K562 (cell line): ENCODE data around the gene CDH1. TPM values are rescaled to one million over a fixed set of nuclear protein-coding genes. Genes with fewer than 3 reads are reported as not detected.

Experiments used
- ATAC-seq: fragments of 200-7000 bp; cut with Tn5 transposase; 3 replicates; pipeline ENCODE4 v1.9.1; 2020; ENCODE audit warnings: moderate library complexity
- BruUV-seq: library from RNA; stranded (reverse); fragments of 400-500 nt; replicated peaks from 2 replicates; lab custom pipeline; 2021; lab: Mats Ljungman, UMichigan
- CTCF ChIA-PET: fragments of 300-600 bp; formaldehyde crosslinking; extraction: SDS; loops from one replicate; lab custom pipeline; 2021; ENCODE audit warnings: low intra/inter-chr PET ratio; lab: Yijun Ruan, JAX
- POLR2A ChIA-PET: fragments of 300-600, 350-650 bp; sonication (Branson Sonifier 250); formaldehyde crosslinking; extraction: SDS; loops from one replicate; lab custom pipeline; 2021; ENCODE audit warnings: antibody characterized with exemption, inconsistent platforms; lab: Yijun Ruan, JAX
- DNase-seq, 4 experiments: peaks; one replicate each; pipeline versions ENCODE4 v3.0.0 to v3.0.0-alpha.2; 2011 to 2018; ENCODE audit warnings: low spot score in 3 of 4, mixed read lengths in 3 of 4; ENCODE audit errors: extremely low read depth in 1 of 4
- FAIRE-seq: peaks from 2 replicates; lab custom pipeline; 2011; peaks lifted over from hg19 to GRCh38; lab: Jason Lieb, UNC
- H2AFZ ChIP-seq: 2 replicates; pipeline ENCODE4 v1.6.0; 2011; ENCODE audit warnings: low read depth, low read length, control low read depth, inconsistent platforms
- H3K27ac ChIP-seq: fragments of 200-600 bp; 3 replicates; pipeline ENCODE4 v1.8.0; 2011; ENCODE audit warnings: low read depth, mild to moderate bottlenecking, control low read depth, inconsistent platforms, low read length, moderate library complexity, mixed read lengths; ENCODE audit errors: extremely low read depth
- H3K27me3 ChIP-seq, 2 experiments: fragments of 300-600 bp in 1 of 2; 2 replicates in 1 of 2; 3 replicates in 1 of 2; pipeline versions ENCODE4 v1.6.0 to v1.8.0; 2011; ENCODE audit warnings: inconsistent platforms in 2 of 2, low read length in 2 of 2, mild to moderate bottlenecking in 1 of 2, mixed read lengths in 1 of 2, moderate library complexity in 1 of 2; ENCODE audit not compliant: control insufficient read depth in 2 of 2, insufficient read depth in 2 of 2
- H3K36me3 ChIP-seq: fragments of 300-600 bp; 3 replicates; pipeline ENCODE4 v1.8.0; 2011; ENCODE audit warnings: mild to moderate bottlenecking, low read length, inconsistent platforms; ENCODE audit not compliant: control insufficient read depth, insufficient read depth
- H3K4me1 ChIP-seq, 2 experiments: fragments of 200-600 bp in 1 of 2; replicated peaks in 1 of 2; 2 replicates in 1 of 2; 3 replicates in 1 of 2; pipeline versions ENCODE4 v1.5.1 to v1.8.0; 2011; ENCODE audit warnings: inconsistent platforms in 2 of 2, low read length in 2 of 2, mild to moderate bottlenecking in 1 of 2, mixed read lengths in 1 of 2, moderate library complexity in 1 of 2; ENCODE audit not compliant: control insufficient read depth in 2 of 2, insufficient read depth in 2 of 2
- H3K4me2 ChIP-seq: 2 replicates; pipeline ENCODE4 v1.6.1; 2011; ENCODE audit warnings: low read length, control low read depth, inconsistent platforms, mixed read lengths; ENCODE audit not compliant: insufficient read depth
- H3K4me3 ChIP-seq: fragments of 200-600 bp; sonication (generic), shearing (Covaris generic); 2 replicates; pipeline ENCODE4 v1.5.1; 2016; ENCODE audit warnings: control low read depth, inconsistent platforms
- H3K79me2 ChIP-seq: fragments of 200-600 bp; 3 replicates; pipeline ENCODE4 v1.8.0; 2011; ENCODE audit warnings: low read length, inconsistent platforms; ENCODE audit not compliant: control insufficient read depth, insufficient read depth
- H3K9ac ChIP-seq, 2 experiments: 2 replicates each; pipeline versions ENCODE4 v1.6.0 to v1.6.1; 2011; ENCODE audit warnings: low read depth in 2 of 2, low read length in 2 of 2, control low read depth in 1 of 2, inconsistent platforms in 1 of 2, mild to moderate bottlenecking in 1 of 2, mixed read lengths in 1 of 2; ENCODE audit not compliant: insufficient read depth in 1 of 2
- H3K9me1 ChIP-seq: one replicate; pipeline ENCODE4 v1.6.0; 2011; ENCODE audit warnings: inconsistent platforms, mild to moderate bottlenecking, low read length, moderate library complexity; ENCODE audit not compliant: control insufficient read depth, insufficient read depth
- H3K9me3 ChIP-seq: replicated peaks from 2 replicates; pipeline ENCODE4 v1.5.1; 2011; ENCODE audit warnings: low read depth, low read length, inconsistent platforms; ENCODE audit not compliant: control insufficient read depth, insufficient read depth
- H4K20me1 ChIP-seq: replicated peaks from 2 replicates; pipeline ENCODE4 v1.6.1; 2011; ENCODE audit warnings: low read length, inconsistent platforms, mixed read lengths; ENCODE audit not compliant: control insufficient read depth, insufficient read depth
- ATF1 ChIP-seq, 2 experiments: fragments of 450-650 bp in 1 of 2; IDR thresholded peaks; 2 replicates each; pipeline ENCODE4 v1.6.1; 2016; ENCODE audit warnings: missing compliant biosample characterization in 1 of 2, missing genetic modification characterization in 1 of 2
- ELK3 ChIP-seq: fragments of 450-650 bp; formaldehyde crosslinking; IDR thresholded peaks from 2 replicates; pipeline ENCODE4 v1.4.0; 2020; ENCODE audit warnings: mild to moderate bottlenecking
- MYC ChIP-seq, 2 experiments: fragments of 250-450 bp in 1 of 2; sonication (Bioruptor Pico) in 1 of 2; IDR thresholded peaks; 2 replicates each; pipeline versions ENCODE4 v1.5.1 to v1.6.1; 2012 to 2021; ENCODE audit warnings: low read depth in 2 of 2, borderline replicate concordance in 1 of 2, improper control_type of control experiment in 1 of 2, low read length in 1 of 2, mild to moderate bottlenecking in 1 of 2, moderate library complexity in 1 of 2
- NELFE ChIP-seq: IDR thresholded peaks from 2 replicates; pipeline ENCODE4 v1.6.1; 2011; ENCODE audit warnings: mild to moderate bottlenecking; ENCODE audit not compliant: insufficient read depth, insufficient read length
- PHF8 ChIP-seq: fragments of 200-600 bp; sonication (generic); IDR thresholded peaks from 2 replicates; pipeline ENCODE4 v1.6.1; 2012; ENCODE audit warnings: mixed run types, mild to moderate bottlenecking, inconsistent platforms, low read length, moderate library complexity, borderline replicate concordance
- POLR2G ChIP-seq: fragments of 200-400 bp; formaldehyde crosslinking; IDR thresholded peaks from 2 replicates; pipeline ENCODE4 v1.6.1; 2017; ENCODE audit warnings: low read depth, mild to moderate bottlenecking, antibody characterized with exemption, low read length, moderate library complexity
- TAF9B ChIP-seq: fragments of 450-650 bp; IDR thresholded peaks from 2 replicates; pipeline ENCODE4 v1.6.1; 2018; ENCODE audit warnings: mild to moderate bottlenecking; ENCODE audit not compliant: partially characterized antibody
- ZNF184 ChIP-seq: sonication (generic); formaldehyde crosslinking; IDR thresholded peaks from 2 replicates; pipeline ENCODE4 v1.5.0; 2020; ENCODE audit warnings: missing genetic modification reagents
- ZNF717 ChIP-seq: fragments of 250-450 bp; sonication (Bioruptor Pico); IDR thresholded peaks from 2 replicates; pipeline ENCODE4 v1.5.0; 2021
- WGBS: fragments of 100-300 bp; shearing (Covaris generic); methylation state at CpG from one replicate; pipeline ENCODE4 v1.1.6; 2016; ENCODE audit warnings: low coverage, mixed read lengths; ENCODE audit not compliant: insufficient coverage; ENCODE audit errors: missing lambda C conversion rate; 5-methylcytosine and 5-hydroxymethylcytosine counted together
- in situ Hi-C: fragments of 300-500 bp; cut with MboI; formaldehyde crosslinking; loops from 4 replicates; pipeline ENCODE4 v1.15.0; 2018; ENCODE audit warnings: inconsistent platforms, mixed read lengths
- intact Hi-C: fragments of 100-400 bp; cut with micrococcal nuclease; formaldehyde crosslinking; loops from 2 replicates; pipeline ENCODE4 v1.14.2; 2022
- polyA plus RNA-seq, 8 experiments: library from polyadenylated mRNA; depleted of rRNA in 4 of 8; stranded (reverse) in 5 of 8; unstranded in 3 of 8; fragments of >200 nt; fragmentation: Nextera tagmentation in 2 of 8; fragmentation: Illumina TruSeq in 1 of 8; extraction: Ambion mirVana in 2 of 8; extraction: Trizol in 1 of 8; gene quantifications; 2 replicates each; pipeline versions ENCODE4 v1.2.1 to v1.2.3, GENCODE V29; 2011 to 2014; ENCODE audit warnings: inconsistent platforms in 1 of 8, missing spikeins in 1 of 8
- total RNA-seq, 7 experiments: library from RNA; depleted of rRNA in 6 of 7; stranded (reverse); fragments of >200 nt in 6 of 7; fragmentation: Illumina TruSeq in 2 of 7; extraction: Trizol in 2 of 7; gene quantifications; 2 replicates each; pipeline versions ENCODE4 v1.2.1 to v1.2.3, GENCODE V29; 2011 to 2021; ENCODE audit warnings: low replicate concordance in 1 of 7
- TF ChIP-seq, protein P1 (sequence below), 2 experiments: fragments of 450-650 bp; formaldehyde crosslinking in 1 of 2; IDR thresholded peaks; 2 replicates each; pipeline versions ENCODE4 v1.4.0 to v1.6.1; 2014 to 2020; ENCODE audit warnings: mild to moderate bottlenecking in 2 of 2, borderline replicate concordance in 1 of 2, low read depth in 1 of 2

CDH1 gene
- total and polyA plus RNA-seq, 9 of the 15 experiments (the other 6 are each of a cell fraction or from before 2014, with no cell fraction given), result 0.01 to 0.69 TPM; not detected in 7

DNA sequence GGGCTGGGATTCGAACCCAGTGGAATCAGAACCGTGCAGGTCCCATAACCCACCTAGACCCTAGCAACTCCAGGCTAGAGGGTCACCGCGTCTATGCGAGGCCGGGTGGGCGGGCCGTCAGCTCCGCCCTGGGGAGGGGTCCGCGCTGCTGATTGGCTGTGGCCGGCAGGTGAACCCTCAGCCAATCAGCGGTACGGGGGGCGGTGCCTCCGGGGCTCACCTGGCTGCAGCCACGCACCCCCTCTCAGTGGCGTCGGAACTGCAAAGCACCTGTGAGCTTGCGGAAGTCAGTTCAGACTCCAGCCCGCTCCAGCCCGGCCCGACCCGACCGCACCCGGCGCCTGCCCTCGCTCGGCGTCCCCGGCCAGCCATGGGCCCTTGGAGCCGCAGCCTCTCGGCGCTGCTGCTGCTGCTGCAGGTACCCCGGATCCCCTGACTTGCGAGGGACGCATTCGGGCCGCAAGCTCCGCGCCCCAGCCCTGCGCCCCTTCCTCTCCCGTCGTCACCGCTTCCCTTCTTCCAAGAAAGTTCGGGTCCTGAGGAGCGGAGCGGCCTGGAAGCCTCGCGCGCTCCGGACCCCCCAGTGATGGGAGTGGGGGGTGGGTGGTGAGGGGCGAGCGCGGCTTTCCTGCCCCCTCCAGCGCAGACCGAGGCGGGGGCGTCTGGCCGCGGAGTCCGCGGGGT lies at the start of gene CDH1 (continued):
- TF ChIP-seq NELFE, result no peak

DNA sequence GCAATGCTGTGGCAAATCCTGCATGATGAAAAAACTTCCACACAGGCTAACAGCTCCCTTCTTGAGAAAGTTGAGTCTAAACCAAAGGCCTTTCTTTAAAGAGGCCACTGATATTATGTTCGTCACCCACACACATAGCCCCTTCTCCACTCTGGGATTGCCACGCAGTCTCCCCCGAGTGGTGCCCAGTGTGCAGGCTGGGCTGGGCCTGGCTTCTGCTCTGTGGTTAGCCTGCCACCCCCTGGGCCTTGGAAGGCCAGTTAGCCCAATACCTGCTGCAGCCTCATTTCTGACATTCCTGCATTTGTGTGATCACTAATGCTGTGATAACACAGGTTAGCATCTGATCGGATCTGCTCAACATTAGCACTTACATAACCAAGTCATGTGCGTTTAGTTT lies 47.2 kb upstream of the CDH1 start:
- H3K4me1 ChIP-seq, result peaks cover 0 to 4% of the 10 kb centered on the region in 2 experiments; a peak in 2 of 5 replicates
- FAIRE-seq (no peak), DNase-seq (no peak), ATAC-seq (no peak)
- H4K20me1 ChIP-seq, result no peaks in the 10 kb centered on the region
- H3K27ac ChIP-seq, result no peak overlapping the region
- no TSS peak for BruUV-seq
- H3K4me3 ChIP-seq, result no peak overlapping the region
- no peak overlapping the region for H3K9ac ChIP-seq
- no peaks in the 10 kb centered on the region for H3K79me2 ChIP-seq
- no peak overlapping the region for H2AFZ ChIP-seq
- H3K36me3 ChIP-seq, result no peaks in the 10 kb centered on the region
- H3K4me2 ChIP-seq, result no peak overlapping the region
- H3K9me1 ChIP-seq, result no peaks in the 10 kb centered on the region
- intact Hi-C loops (loop anchor here (5.0 kb wide), 1 partner anchor 163 kb away; no protein-coding TSS in a partner anchor), in situ Hi-C loops (no loop called here)
- 9% methylated on average over 4 of the region's 5 CpGs for WGBS
- CTCF ChIA-PET, result interaction anchor here (0.9 kb wide), 1 partner anchor 14 kb away, joined by 5 read pairs; no protein-coding TSS in a partner anchor
- no peaks in the 10 kb centered on the region for H3K9me3 ChIP-seq
- H3K27me3 ChIP-seq, result peaks cover 20 to 45% of the 10 kb centered on the region in 2 experiments; a peak in 4 of 5 replicates
- POLR2A ChIA-PET, result no interaction called here
- no peak for TF ChIP-seq PHF8
- TF ChIP-seq TAF9B, result no peak
- TF ChIP-seq ZNF184 (CRISPR knock-in tag), result no peak
- no peak for TF ChIP-seq ATF1 (CRISPR knock-in tag; IDR thresholded peaks at IDR 0.05)
- no peak for TF ChIP-seq ATF1 (tag; IDR thresholded peaks at IDR 0.05)
- TF ChIP-seq MYC (IDR thresholded peaks at IDR 0.05; ENCODE audit: low read depth, low read length), result no peak
- TF ChIP-seq MYC (CRISPR knock-in tag; IDR thresholded peaks at IDR 0.05; ENCODE audit: borderline replicate concordance, low read depth), result no peak
- TF ChIP-seq, protein P1, sequence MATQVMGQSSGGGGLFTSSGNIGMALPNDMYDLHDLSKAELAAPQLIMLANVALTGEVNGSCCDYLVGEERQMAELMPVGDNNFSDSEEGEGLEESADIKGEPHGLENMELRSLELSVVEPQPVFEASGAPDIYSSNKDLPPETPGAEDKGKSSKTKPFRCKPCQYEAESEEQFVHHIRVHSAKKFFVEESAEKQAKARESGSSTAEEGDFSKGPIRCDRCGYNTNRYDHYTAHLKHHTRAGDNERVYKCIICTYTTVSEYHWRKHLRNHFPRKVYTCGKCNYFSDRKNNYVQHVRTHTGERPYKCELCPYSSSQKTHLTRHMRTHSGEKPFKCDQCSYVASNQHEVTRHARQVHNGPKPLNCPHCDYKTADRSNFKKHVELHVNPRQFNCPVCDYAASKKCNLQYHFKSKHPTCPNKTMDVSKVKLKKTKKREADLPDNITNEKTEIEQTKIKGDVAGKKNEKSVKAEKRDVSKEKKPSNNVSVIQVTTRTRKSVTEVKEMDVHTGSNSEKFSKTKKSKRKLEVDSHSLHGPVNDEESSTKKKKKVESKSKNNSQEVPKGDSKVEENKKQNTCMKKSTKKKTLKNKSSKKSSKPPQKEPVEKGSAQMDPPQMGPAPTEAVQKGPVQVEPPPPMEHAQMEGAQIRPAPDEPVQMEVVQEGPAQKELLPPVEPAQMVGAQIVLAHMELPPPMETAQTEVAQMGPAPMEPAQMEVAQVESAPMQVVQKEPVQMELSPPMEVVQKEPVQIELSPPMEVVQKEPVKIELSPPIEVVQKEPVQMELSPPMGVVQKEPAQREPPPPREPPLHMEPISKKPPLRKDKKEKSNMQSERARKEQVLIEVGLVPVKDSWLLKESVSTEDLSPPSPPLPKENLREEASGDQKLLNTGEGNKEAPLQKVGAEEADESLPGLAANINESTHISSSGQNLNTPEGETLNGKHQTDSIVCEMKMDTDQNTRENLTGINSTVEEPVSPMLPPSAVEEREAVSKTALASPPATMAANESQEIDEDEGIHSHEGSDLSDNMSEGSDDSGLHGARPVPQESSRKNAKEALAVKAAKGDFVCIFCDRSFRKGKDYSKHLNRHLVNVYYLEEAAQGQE (IDR thresholded peaks at IDR 0.05; ENCODE audit: borderline replicate concordance), result no peak
- TF ChIP-seq, protein P1 (CRISPR knock-in tag; IDR thresholded peaks at IDR 0.05; ENCODE audit: low read depth), result no peak
- TF ChIP-seq POLR2G, result no peak
- TF ChIP-seq ZNF717 (CRISPR knock-in tag), result no peak
- no peak for TF ChIP-seq ELK3 (CRISPR knock-in tag)
